HG03342 (cell line): ENCODE data around the gene GAK.
"Not testable (repeated sequence)": the region's sequence is repeated elsewhere in the genome, so short reads cannot be mapped to it uniquely, and the experiment has no call there.

ENCODE experiments used
- ATAC-seq: cut with Tn5 transposase; IDR thresholded peaks from one replicate; pipeline ENCODE4 v1.9.1; 2021; ENCODE audit warnings: mild to moderate bottlenecking, moderate library complexity; ENCODE audit not compliant: unreplicated experiment

The GAK gene

DNA sequence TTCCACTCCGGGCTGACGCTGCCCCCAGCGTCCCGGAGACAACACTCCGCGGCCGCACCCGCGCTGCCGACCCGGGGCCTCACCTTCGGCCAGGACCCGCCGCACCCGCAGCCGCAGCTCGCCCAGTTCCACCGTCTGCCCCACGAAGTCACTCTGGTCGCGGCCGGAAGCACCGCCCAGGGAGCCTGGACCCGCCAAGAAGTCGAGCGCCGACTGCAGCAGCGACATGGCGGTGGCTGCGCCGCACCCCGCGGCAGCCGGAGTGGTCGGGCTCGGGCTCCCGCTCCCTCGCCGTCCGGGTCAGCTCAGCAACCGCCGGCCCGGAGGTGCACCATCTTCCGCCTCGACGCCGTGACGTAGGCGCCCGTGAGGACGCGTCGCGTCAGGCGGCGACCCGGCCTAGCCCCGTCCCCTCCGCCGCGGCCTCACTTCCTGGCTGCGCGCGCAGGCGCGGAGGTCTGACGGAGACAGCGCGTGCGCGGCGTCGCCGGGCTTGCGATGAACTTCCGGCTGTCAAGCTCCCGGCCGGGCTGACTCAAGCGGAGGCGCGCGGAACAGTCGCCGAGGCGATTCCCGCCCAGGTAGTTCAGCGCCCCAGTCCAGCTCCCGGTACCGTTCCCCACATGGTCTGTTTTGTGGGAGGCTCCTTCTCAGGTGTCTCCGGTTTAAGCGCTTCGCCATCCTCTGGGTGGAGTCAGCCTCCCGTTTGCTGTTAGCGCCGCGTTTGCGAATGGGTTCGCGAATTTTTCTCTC lies at the start of gene GAK, which contains the start of gene TMEM175:
Gene GAK, minus strand, starts transcription at position 357 of the 753 bp plus-strand sequence. Its CDS starts 129 bp downstream, at position 228.
Gene TMEM175, plus strand, starts transcription at position 501 of the 753 bp plus-strand sequence. CDS start 15,280 bp downstream, outside the sequence.
- ATAC-seq: peak; percentile 88

DNA sequence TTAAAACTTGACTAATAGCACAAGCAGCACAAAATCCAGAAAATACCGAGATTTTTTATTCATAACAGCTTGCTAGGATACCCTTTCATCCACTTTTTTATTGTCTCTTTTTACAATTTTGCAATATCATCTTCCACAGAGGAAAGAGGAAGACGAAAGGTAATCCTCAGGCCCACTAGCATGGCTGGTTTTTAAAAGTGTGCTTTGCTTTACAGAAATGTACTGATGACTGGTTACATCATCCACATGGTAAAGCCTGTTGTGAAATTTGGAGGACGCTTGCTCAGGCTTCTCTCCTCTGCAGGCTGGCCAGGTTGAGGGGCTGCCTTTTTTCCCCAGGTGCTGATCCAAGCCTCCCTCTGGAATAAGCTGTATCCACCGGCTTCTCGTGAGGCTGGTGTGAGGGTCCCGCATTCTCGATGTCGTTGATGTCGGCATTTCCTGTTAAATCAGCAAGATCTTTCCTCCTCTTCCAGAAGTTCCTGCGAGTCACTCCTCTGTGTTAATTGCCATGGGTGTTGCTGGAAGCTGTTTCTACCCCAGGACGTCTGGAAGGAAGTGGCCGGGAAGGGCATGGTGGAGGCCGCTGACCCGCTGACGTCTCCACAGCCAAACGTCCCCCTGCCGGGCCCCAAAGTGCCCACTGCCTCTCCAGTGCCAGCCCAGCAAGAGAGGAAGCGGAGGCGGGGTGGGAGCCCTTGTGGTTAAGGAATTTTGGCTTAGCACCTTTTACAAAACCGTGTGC lies 47.0 kb upstream of the GAK start:
- no peak for ATAC-seq

DNA sequence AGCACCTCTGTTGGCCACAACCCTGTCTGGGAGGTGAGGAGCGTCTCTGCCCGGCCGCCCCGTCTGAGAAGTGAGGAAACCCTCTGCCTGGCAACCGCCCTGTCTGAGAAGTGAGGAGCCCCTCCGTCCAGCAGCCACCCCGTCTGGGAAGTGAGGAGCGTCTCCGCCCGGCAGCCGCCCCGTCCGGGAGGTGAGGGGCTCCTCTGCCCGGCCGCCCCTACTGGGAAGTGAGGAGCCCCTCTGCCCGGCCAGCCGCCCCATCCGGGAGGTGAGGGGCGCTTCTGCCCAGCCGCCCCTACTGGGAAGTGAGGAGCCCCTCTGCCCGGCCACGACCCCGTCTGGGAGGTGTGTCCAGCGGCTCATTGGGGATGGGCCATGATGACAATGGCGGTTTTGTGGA lies 43.9 kb upstream of the GAK start:
- not testable (repeated sequence) for ATAC-seq

DNA sequence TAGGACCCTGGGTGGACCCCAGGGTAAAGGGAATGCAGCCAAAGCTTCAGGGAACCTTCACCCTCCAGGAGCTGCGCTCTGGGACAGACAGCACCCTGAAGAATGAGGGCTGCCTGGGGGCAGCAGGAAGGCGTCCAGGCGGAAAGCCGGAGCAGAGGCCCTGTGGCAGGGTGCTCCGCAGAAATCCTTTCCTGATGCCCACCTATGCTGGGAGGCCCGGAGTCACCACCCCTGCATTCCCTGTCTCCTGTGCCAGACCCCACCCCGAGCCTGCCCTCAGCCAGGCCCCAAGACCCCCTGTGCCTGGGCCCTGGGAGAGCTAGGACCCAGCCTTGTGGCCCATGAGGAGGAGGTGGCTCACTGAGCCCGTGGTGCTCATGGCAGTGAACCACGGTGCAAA lies 42.6 kb upstream of the GAK start:
- no peak for ATAC-seq

DNA sequence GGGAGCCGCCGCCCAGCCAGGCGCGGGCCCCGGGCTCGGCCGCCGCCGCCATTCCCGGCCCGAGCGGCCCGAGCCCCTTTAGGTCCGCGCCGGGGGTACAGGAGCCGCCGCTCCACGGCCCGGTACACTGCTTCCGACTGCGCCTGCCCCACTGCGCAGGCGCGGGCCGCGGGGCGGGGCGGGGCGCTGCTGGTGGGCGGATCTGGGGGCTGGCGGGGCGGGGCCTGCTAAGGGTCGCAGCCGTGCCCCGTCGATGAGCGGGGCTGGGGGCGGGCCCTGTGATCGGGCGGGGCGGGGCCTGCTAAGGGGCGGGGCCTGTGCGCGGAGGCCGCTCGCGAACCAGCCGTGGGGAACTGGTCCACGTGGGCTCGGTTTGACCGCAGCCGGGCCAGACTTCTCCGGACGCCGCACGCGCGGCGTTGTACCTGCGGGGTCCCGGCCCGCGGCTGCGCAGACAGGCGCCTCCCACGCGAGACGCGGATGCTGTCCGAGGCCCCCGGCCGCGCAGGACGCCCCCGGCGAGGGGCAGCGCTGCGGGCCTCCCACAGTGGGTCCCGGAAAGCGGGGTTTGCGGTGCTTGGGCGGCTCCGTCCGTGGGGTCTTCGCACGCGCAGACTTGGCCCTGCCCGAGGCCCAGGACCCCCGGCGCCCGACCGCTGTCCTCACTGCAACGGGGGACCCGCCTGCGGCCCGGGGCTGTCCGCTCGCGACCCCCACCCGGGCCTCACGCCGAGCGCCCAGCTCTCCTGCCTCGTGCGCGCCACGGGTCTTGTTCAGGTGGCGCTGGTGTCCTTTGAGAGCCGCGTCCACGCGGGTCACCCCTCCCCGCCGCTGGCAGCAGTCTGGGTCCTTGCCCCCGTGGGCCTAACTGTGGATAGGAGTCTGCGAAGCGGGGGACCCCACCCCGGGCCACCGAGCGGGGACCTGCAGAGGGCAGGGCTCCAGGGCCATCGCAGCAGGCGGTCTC lies 41.6 kb upstream of the GAK start, which contains the start of gene DGKQ:
Gene DGKQ, minus strand, starts transcription at position 139 of the 967 bp plus-strand sequence. Its CDS starts 87 bp downstream, at position 52.
- ATAC-seq: peak; percentile 72

DNA sequence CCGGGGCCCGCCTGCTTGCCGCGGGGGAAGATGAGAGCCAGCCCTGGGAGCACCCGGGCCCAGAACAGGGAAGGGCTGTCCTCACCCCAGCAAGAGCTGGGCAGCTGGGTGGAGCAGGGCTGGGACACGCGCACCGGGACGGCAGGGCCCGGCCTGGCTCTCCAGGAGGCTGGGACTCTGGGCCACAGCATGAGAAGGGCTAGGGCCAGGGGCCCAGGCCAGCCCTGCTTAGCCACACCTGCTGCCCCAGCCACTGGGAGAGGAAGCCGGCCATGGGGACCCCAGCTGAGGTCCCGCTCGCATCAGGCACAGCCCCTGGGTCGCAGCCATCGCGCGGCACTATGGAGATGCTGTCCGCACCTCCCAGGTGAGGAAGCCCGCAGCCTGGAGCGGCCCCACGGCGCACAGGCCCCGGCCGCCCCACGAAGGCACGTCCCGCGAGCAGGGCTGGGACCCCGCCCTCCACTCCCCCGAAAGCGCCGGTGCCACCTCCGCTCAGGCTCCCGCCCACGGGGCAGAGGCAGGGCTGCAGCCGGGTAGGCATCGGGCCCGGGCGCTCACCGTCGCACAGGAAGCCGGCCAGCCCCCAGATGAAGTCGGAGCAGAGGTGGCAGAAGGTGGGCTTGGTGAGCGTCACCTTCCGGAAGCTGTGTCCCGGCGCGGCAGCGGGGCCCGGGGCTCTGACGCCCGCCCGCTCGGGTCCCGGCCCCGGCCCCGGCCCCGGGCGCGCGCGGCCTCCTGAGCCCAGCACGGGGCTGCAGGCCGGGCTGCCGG lies 40.7 kb upstream of the GAK start:
- peak; percentile 37 for ATAC-seq

DNA sequence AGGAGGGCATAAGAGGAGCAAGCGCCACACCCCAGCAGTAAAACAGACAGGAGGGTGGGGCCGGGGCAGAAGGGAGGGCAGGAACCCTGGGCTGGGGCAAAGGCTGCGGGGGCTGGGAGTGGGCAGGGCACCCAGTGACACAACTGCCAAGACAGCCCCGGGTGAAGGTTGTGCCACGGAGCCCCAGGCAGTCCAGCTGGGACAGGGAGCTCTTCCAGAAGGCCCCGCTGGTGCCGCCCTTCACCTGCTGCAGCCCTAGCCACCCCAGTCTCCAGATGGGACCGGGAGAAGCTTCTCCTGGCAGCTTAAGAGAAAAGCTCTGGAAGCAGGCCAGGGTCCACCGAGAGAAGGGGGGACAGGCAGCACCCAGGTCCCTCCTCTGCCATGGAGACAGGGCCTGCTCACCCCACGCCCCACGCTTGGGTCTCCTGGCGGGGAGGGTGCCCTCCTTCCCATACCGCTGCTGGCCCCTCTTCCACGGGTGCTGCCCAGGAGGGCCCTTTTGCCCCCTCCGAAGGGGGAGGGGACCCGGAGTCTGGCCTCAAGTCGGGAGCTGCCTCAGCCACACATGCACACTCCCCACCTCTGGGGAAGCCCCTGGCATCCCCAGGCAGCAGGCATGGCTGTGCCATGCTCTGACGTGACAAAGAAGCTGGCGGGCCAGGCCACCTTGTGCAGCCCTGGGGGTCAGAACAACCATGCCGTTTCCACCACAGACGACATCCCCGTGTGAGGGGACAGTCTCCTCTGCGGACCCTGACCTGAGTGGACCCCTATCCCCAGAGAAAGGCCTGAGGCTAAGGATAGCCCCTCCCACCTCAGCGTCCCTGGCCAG lies 39.8 kb upstream of the GAK start:
- no peak for ATAC-seq

DNA sequence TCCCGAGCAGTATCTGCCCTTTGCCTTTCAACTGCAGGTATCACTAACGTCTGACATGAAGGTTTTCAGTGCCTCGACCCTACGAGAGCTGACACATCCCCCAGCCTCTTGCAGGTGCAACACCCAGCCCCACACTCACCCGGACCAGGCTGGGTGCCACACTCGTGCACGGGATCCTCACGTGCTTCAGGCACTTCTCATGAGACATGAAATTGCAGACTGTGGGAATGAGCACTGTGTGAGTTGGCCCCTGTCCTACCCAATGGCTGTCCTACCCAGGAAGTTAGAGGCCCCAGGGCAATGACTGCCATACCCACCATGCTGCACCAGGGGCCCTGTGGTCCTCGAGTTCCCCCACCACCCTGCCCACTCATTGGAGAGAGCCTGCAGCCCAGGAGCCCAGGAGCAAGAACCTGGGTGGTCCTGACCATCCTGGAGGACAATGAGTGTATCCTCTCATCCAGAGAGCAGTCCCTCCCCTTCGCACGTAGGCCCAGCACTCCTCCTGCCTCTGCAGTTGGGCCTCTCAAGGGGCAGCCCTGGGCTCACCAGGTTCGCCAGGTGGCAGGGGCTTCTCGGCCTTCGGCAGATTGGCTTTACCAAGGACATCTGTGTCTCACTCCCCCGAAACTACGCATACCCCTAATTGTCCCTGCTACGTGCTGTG lies 38.9 kb upstream of the GAK start:
- no peak for ATAC-seq

DNA sequence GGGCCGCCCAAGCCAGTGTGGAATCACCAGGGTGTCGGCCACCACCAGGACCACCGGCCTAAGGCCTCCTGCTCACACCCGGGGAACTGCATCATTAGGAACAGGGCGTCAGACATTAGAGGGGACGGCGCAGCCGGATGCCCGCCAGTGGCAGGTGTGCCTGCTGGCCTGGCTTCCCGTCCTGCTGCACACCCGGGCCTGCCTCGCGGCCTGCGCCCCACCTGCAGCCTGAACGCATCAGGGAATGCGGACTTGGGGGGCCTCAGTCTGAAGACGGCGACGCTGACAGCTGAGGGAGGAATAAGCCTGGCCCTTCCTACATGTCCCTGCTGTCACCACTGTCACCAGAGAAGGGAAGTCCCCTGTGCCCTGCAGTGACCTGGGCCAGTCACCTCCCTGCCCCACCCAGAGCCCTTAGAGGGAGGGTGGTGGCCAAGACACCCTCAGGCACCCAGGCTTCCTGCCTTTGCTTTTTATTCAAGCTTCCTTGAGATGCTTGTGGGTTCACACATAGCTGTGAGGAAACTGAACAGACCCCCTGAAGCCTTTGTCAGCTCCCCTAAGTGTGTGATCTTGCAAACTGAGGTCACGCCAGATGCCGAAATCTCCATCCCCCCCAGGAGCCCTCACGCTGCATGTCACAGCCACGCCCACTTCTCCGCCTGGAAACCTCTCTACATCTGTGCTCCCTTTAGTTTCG lies 38.1 kb upstream of the GAK start:
- no peak for ATAC-seq

DNA sequence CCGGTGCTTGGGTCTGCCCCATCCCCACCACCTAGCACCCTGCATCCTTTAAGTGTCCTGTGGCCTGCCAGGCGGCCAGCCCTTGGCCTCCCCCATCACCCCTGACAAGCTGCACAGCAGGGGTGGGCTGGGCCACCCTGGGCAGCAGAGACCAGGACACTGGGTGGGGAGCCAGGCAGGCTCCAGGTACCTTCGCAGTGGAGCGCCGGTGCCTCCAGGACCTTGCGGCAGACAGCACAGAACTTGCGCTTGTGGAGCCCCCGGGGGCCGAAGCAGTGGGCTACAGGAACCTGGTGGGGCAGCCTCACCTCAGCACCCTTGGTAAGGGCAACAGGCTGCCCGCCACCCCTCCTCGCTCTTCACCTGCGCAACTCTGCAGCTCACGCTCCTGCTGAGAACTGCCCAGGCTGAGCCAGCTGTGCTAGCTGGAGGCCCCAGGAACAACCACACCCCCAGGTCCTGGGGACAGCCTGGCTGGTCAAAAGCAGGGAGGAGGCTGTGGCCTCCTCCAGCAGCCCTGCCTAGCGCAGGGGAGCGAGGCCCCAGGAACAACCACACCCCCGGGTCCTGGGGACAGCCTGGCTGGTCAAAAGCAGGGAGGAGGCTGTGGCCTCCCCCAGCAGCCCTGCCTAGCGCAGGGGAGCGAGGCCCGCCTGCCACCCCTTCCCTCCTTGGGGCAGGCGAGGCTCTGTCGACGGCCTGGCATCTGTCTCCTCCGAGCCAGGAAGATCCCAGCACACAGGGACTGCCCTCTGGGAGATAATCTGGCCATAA lies 36.7 kb upstream of the GAK start:
- no peak for ATAC-seq

DNA sequence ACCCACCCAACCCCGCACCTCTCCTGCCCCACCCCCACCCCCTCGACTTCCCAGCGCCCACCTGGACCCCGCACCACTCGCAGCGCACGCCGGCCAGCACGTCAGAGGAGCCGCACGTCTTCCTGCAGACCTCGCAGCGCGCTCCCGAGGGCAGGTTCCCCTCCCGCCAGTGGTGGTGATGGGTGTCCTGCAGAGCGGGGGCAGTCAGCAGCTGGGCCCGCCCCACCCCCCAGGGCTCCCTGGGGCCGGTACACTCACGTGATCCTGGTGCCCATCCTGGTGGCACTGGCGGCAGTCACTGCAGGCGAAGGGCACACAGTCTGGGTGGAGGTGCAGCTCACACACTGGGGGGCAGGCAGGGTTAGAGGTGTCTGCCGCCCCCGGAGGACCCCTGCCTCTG lies 36.1 kb upstream of the GAK start:
- ATAC-seq: no peak

DNA sequence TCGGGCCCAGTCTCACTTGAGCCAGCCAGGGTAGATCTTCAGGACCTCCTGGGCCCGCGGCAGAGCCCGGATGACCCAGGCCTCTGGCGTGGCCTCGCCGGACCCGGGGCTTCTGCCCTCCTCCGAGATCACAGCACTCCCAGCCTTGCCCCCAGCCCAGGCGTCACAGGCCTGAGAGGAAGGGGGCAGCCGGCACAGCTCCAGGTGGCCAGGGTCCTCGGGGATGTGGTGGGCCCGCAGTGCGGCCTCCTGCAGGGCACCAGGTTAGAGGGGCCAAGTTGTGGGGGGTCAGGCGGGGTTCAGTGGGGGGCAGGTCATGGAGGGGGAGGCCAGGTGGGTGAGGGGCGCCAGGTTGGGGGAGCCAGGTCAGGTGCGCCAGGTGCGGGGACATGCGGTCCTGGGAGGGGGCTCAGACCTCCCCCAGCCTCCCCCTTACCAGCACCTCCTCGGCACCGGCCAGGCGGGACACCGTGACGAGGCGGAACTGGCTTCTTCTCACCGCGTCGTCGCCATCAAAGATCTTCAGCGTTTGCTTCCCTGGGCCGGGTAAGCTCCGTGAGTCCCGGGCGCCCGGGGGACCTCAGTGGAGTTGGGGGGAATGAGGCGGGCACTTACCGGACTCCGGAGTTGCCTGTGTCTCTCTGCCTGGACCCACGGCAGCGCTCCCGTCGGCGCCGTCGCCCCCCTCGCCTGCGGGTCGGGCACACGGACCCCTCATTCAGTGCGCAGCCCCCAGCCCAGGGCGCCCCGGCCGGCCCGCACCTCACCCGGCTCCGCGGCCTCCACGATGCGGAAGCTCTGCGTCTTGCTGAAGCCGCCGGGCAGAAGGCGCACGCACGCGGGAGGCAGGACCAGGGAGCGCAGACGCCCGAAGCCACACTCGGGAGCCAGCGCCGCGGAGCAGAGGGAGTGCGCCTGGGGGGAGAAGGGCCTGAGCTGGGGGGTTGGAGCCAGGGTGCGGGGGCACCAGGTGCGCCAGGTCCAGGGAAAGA lies 35.3 kb upstream of the GAK start:
- no peak for ATAC-seq

DNA sequence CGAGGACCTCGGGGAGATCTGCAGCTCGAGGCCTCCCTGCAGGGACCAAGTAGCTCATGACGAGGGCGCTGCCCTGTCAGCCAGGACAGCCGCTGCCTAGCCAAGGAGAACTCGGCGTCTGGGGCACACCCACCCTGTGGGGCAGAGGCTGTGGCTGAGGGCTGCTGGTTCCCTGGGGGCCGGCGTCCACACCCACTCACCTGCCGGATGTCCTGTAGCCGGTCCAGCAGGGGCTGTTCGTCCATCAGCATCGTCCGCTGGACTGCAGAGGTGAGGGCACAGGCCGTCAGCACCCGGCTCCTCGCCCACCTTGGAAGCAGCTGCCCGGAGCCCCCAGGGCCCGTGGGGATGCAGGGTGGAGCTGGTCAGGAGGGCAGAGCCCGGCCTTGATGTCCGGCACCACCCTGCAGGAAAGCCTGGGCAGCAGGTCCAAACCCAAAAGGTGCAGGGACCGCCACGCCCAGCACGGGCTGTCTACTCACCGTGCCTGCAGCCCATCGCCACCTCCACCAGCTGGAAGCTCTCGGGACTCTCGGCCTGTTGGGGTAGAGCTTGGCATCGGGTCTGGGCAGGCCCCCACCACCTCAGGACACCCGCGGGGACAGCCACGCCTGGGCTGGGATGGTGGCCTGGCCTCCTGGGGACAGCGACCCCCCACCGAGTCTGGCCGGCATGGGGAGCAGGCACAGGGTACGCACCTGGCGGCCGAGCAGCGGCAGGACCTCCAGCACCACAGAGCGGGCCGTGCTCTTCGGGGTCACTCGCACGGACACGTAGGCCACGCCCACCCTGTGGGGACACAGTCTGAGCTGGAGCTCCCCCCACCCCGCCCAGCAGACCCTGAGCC lies 34.4 kb upstream of the GAK start:
- no peak for ATAC-seq

DNA sequence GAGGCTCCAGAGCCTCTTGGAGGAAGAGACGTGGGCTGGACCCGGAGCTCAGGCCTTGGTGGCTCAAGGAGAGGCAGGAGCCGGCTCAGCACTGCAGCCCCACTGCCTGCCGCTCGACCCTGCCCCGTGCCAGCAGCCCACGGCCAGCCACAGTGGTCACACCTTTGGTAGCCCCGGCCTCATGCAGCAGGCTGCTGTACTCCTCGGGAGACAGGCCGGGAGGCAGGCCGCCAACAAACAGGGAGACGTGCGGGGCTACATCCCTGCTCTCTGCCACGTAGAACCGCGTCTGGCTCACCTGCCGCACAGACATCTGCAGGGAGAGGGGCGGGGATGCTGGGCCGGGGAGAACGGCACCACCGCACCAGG lies 33.6 kb upstream of the GAK start:
- ATAC-seq: no peak

DNA sequence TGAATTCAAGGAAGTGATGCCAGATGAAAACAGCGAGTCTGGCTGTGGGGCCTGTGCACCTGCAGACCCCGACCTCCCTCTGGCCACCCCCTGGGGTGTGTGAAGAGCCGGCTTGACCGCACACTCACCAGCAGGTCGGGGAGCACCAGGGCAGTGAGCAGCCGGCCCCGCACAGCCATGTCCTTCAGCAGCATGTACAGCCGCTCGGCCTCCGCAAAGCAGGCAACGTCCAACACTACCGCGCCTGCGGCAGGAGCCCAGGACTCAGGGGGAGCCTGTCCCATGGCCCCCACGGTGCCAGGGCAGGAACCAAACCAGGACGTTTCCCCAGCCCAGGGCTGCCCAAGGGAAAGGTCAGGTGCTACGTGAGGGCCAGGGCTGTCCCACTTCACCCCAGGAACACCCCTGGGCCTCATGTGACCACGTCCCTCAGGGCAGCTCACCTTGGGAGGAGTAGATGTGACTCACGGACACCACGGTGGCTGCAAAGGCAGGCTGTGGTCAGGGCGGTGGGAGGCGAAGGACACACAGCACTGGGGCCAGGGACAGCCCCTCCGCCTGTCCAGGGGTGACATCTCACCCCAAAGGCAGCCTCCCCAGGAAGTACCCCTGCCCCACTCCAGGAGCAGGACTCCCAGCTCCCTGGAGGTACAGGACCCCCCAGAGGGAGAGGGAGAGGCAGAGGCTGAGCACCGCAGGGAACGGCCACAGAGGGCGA lies 33.1 kb upstream of the GAK start:
- ATAC-seq: no peak
